Endothelial cell of umbilical vein (primary cell): ENCODE results near the gene TMEM95. TPM values are rescaled to one million over a fixed set of nuclear protein-coding genes. Genes with fewer than 3 reads are reported as not detected.
"Not testable (repeated sequence)": the region's sequence is repeated elsewhere in the genome, so short reads cannot be mapped to it uniquely, and the experiment has no call there.

Experiments used
- BruUV-seq: library from RNA; stranded (reverse); fragments of 400-500 nt; replicated peaks from 2 replicates; lab custom pipeline; 2021; lab: Mats Ljungman, UMichigan
- CTCF ChIA-PET: fragments of 300-600, 350-600 bp; sonication (Branson Sonifier 250); formaldehyde crosslinking; loops from one replicate; lab custom pipeline; 2021; ENCODE audit warnings: antibody characterized with exemption, inconsistent platforms; lab: Charles Lee
- POLR2A ChIA-PET: fragments of 300-600, 350-600 bp; sonication (Branson Sonifier 250); formaldehyde crosslinking; loops from one replicate; lab custom pipeline; 2021; ENCODE audit warnings: antibody characterized with exemption, inconsistent platforms; lab: Charles Lee
- DNase-seq: peaks from one replicate; pipeline ENCODE4 v3.0.0-alpha.2; 2011; ENCODE audit warnings: low read depth, low spot score
- FAIRE-seq: peaks from 2 replicates; lab custom pipeline; 2011; peaks lifted over from hg19 to GRCh38; lab: Jason Lieb, UNC
- H2AFZ ChIP-seq: 2 replicates; pipeline ENCODE4 v1.6.0; 2012; ENCODE audit warnings: low read depth, low read length, control low read depth, inconsistent platforms
- H3K27ac ChIP-seq: 2 replicates; pipeline ENCODE4 v1.5.1; 2011; ENCODE audit warnings: low read depth, mild to moderate bottlenecking, control low read depth, low read length, moderate library complexity; ENCODE audit not compliant: insufficient read depth
- H3K27me3 ChIP-seq, 2 experiments: 2 replicates each; pipeline versions ENCODE4 v1.6.0 to v1.6.1; 2011; ENCODE audit warnings: low read length in 2 of 2, mixed read lengths in 1 of 2; ENCODE audit not compliant: control insufficient read depth in 2 of 2, insufficient read depth in 2 of 2
- H3K36me3 ChIP-seq, 2 experiments: 2 replicates in 1 of 2; 3 replicates in 1 of 2; pipeline ENCODE4 v1.5.1; 2011; ENCODE audit warnings: low read length in 2 of 2, mild to moderate bottlenecking in 1 of 2, moderate library complexity in 1 of 2; ENCODE audit not compliant: control insufficient read depth in 2 of 2, insufficient read depth in 2 of 2; ENCODE audit errors: extremely low read depth in 1 of 2
- H3K4me1 ChIP-seq: 3 replicates; pipeline ENCODE4 v1.5.1; 2011; ENCODE audit warnings: mild to moderate bottlenecking, low read length; ENCODE audit not compliant: control insufficient read depth, insufficient read depth; ENCODE audit errors: extremely low read depth
- H3K4me2 ChIP-seq: 2 replicates; pipeline ENCODE4 v1.6.1; 2011; ENCODE audit warnings: low read length, control low read depth, mixed read lengths; ENCODE audit not compliant: insufficient read depth
- H3K4me3 ChIP-seq, 3 experiments: fragments of 200-600 bp in 1 of 3; sonication (generic), shearing (Covaris generic) in 1 of 3; replicated peaks in 1 of 3; 2 replicates each; pipeline ENCODE4 v1.5.1; 2011 to 2016; ENCODE audit warnings: control low read depth in 3 of 3, low read length in 3 of 3, mild to moderate bottlenecking in 2 of 3, inconsistent platforms in 1 of 3, low read depth in 1 of 3, moderate library complexity in 1 of 3; ENCODE audit not compliant: insufficient read depth in 1 of 3
- H3K79me2 ChIP-seq: 2 replicates; pipeline ENCODE4 v1.6.0; 2012; ENCODE audit warnings: low read length, inconsistent platforms; ENCODE audit not compliant: control insufficient read depth, insufficient read depth
- H3K9ac ChIP-seq: replicated peaks from 2 replicates; pipeline ENCODE3; 2011; ENCODE audit warnings: low read length, control low read depth; ENCODE audit not compliant: insufficient read depth; ENCODE audit errors: extremely low read depth
- H3K9me1 ChIP-seq: replicated peaks from 3 replicates; pipeline ENCODE4 v1.6.0; 2011; ENCODE audit warnings: mild to moderate bottlenecking, low read length; ENCODE audit not compliant: control insufficient read depth, insufficient read depth; ENCODE audit errors: extremely low read depth
- H3K9me3 ChIP-seq: replicated peaks from 2 replicates; pipeline ENCODE4 v1.5.1; 2012; ENCODE audit warnings: low read length, inconsistent platforms; ENCODE audit not compliant: control insufficient read depth, insufficient read depth
- H4K20me1 ChIP-seq: replicated peaks from 2 replicates; pipeline ENCODE3; 2011; ENCODE audit warnings: mild to moderate bottlenecking, low read length; ENCODE audit not compliant: control insufficient read depth, insufficient read depth; ENCODE audit errors: extremely low read depth
- EZH2 ChIP-seq: IDR thresholded peaks from 2 replicates; pipeline ENCODE4 v1.6.1; 2012; ENCODE audit warnings: borderline replicate concordance, low read depth, mild to moderate bottlenecking, moderate library complexity, low read length, inconsistent platforms; ENCODE audit not compliant: severe bottlenecking
- FOS ChIP-seq: IDR thresholded peaks from 2 replicates; pipeline ENCODE4 v1.6.1; 2011; ENCODE audit warnings: mild to moderate bottlenecking, low read length, moderate library complexity, borderline replicate concordance; ENCODE audit not compliant: insufficient read depth
- GATA2 ChIP-seq: IDR thresholded peaks from 2 replicates; pipeline ENCODE4 v1.7.0; 2011; ENCODE audit warnings: low read depth, mild to moderate bottlenecking, moderate library complexity, mixed read lengths, low read length; ENCODE audit not compliant: insufficient read length, insufficient read depth
- JUN ChIP-seq: IDR thresholded peaks from 2 replicates; pipeline ENCODE4 v1.6.1; 2011; ENCODE audit warnings: borderline replicate concordance, low read depth; ENCODE audit not compliant: insufficient read length, insufficient read depth
- MAX ChIP-seq: IDR thresholded peaks from 2 replicates; pipeline ENCODE4 v1.6.1; 2011; ENCODE audit not compliant: insufficient read depth, insufficient read length
- MYC ChIP-seq: IDR thresholded peaks from one replicate; pipeline ENCODE4 v1.6.1; 2011; ENCODE audit warnings: mild to moderate bottlenecking, low read depth, low read length
- POLR2A ChIP-seq: IDR thresholded peaks from 2 replicates; pipeline ENCODE4 v1.6.1; 2012; ENCODE audit warnings: low read depth, mild to moderate bottlenecking, control low read depth, low read length
- POLR2AphosphoS5 ChIP-seq: IDR thresholded peaks from 2 replicates; pipeline ENCODE4 v1.6.1; 2012; ENCODE audit warnings: low read depth, mild to moderate bottlenecking, control low read depth, low read length, moderate library complexity; ENCODE audit not compliant: insufficient read depth
- dilution Hi-C: fragments of 300-500 bp; cut with MboI; formaldehyde crosslinking; loops from one replicate; pipeline ENCODE4 v1.15.0; 2019; ENCODE audit warnings: low sequenced_read_pairs; ENCODE audit not compliant: extremely low pct_ligation_motif_present
- intact Hi-C: fragments of 100-400 bp; cut with micrococcal nuclease; formaldehyde crosslinking; loops from one replicate; pipeline ENCODE4 v1.10.0; 2022
- polyA plus RNA-seq, 4 experiments: library from polyadenylated mRNA; depleted of rRNA in 3 of 4; stranded (reverse) in 3 of 4; unstranded in 1 of 4; fragments of >200 nt; gene quantifications; 2 replicates each; pipeline versions ENCODE4 v1.2.1 to v1.2.3, GENCODE V29; 2011 to 2012; ENCODE audit warnings: missing spikeins in 1 of 4
- total RNA-seq: library from RNA; stranded (reverse); gene quantifications from 2 replicates; pipeline ENCODE4 v1.2.3, GENCODE V29; 2021
- TF ChIP-seq, protein P1 (sequence below), 2 donors: IDR thresholded peaks; 1 replicate in 1 of 2; 2 replicates in 1 of 2; pipeline ENCODE4 v1.5.1; 2011; ENCODE audit warnings: low read length in 2 of 2, mild to moderate bottlenecking in 2 of 2, moderate library complexity in 2 of 2, control low read depth in 1 of 2, inconsistent platforms in 1 of 2, low read depth in 1 of 2; ENCODE audit not compliant: insufficient read depth in 1 of 2; ENCODE audit errors: extremely low read depth in 1 of 2

The TMEM95 gene
- total and polyA plus RNA-seq, 2 donors (not counting 3 experiments of a cell fraction or from before 2014, with no cell fraction given) = not detected

DNA sequence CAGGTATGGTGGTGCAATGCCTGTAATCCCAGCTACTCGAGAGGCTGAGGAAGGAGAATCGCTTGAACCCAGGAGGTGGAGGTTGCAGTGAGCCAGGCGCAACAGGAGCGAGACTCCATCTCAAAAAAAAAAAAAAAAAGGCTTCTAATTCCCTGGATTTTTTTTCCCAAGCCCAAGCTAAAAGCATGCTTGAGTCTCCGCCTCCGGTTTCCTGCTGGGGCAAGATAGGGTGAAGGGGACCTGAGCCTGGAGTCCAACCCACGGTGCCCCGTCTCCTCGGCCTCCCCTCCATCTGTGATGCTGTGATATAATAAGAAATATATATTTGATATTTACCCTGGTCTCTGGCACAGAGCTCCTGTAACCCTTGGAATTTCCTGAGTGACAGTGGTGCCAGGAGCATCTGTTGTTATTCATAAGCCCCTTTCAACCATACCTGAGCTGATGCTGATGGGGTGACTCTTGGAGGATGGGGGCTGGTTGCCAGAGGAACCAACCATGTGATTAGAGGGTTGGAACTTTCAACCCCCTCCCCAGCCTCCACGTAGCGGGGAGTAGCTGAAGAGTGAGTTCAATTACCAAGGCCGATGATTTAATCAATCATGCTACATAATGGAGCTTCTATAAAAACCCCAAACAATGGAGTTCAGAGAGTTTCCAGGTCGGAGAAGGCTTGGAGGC is 13.1 kb downstream of the TMEM95 start:
- intact Hi-C loops = no loop called here
- Histone ChIP-seq H3K4me3 (no peak overlapping the region), H3K27ac (no peak overlapping the region), H4K20me1 (no peaks in the 10 kb centered on the region), H3K4me2 (no peak overlapping the region), H3K4me1 (no peaks in the 10 kb centered on the region), H3K9me3 (no peaks in the 10 kb centered on the region), H3K9ac (no peak overlapping the region), H3K36me3 (no peaks in the 10 kb centered on the region), H2AFZ (no peak overlapping the region), H3K9me1 (no peaks in the 10 kb centered on the region), H3K79me2 (no peaks in the 10 kb centered on the region), H3K27me3 (peaks cover 2 to 3% of the 10 kb centered on the region in 2 experiments)
- no TSS peak for BruUV-seq
- FAIRE-seq (no peak), DNase-seq (no peak)
- TF ChIP-seq GATA2 (no peak), MAX (no peak), MYC (no peak), EZH2 (no peak), POLR2A (no peak), POLR2AphosphoS5 (no peak), JUN (no peak), FOS (no peak)
- TF ChIP-seq, protein P1, sequence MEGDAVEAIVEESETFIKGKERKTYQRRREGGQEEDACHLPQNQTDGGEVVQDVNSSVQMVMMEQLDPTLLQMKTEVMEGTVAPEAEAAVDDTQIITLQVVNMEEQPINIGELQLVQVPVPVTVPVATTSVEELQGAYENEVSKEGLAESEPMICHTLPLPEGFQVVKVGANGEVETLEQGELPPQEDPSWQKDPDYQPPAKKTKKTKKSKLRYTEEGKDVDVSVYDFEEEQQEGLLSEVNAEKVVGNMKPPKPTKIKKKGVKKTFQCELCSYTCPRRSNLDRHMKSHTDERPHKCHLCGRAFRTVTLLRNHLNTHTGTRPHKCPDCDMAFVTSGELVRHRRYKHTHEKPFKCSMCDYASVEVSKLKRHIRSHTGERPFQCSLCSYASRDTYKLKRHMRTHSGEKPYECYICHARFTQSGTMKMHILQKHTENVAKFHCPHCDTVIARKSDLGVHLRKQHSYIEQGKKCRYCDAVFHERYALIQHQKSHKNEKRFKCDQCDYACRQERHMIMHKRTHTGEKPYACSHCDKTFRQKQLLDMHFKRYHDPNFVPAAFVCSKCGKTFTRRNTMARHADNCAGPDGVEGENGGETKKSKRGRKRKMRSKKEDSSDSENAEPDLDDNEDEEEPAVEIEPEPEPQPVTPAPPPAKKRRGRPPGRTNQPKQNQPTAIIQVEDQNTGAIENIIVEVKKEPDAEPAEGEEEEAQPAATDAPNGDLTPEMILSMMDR (IDR thresholded peaks at IDR 0.05; ENCODE audit: extremely low read depth in 1 of 2, insufficient read depth in 1 of 2, low read depth in 1 of 2, low read length in 2 of 2) = no peak
- CTCF ChIA-PET = interaction anchor here (0.9 to 4.6 kb wide), 3 partner anchors 9 to 26 kb away, joined by 3 to 19 read pairs (median 4); partner anchors contain the start of genes PLSCR3 and TMEM95
- POLR2A ChIA-PET = interaction anchor here (0.6 kb wide), 1 partner anchor 10 kb away, joined by 4 read pairs; no protein-coding TSS in a partner anchor
- dilution Hi-C loops = no loop called here

- ChIA-PET POLR2A (interaction anchor here (0.6 kb wide), 1 partner anchor 10 kb away, joined by 4 read pairs; no protein-coding TSS in a partner anchor), CTCF (interaction anchor here (0.9 to 4.6 kb wide), 4 partner anchors 8 to 26 kb away, joined by 3 to 19 read pairs (median 4); partner anchors contain the start of genes PLSCR3 and TMEM95)
- H4K20me1 ChIP-seq, H3K9me1 ChIP-seq, H3K27ac ChIP-seq, H3K4me1 ChIP-seq, dilution Hi-C loops, H3K27me3 ChIP-seq, intact Hi-C loops, H2AFZ ChIP-seq, DNase-seq, FAIRE-seq, H3K36me3 ChIP-seq, H3K79me2 ChIP-seq, H3K9me3 ChIP-seq, H3K4me3 ChIP-seq, BruUV-seq, H3K4me2 ChIP-seq, H3K9ac ChIP-seq: not testable (repeated sequence)
These were observed 13.6 kb downstream of the TMEM95 start for GRCh38 chr17:7368599-7368994.
